ENCODE results near the gene SPOUT1.

- TF ChIP-seq CTCF (IDR thresholded peaks at IDR 0.05) (no peak), POLR2A (IDR thresholded peaks at IDR 0.05) (no peak)
Measured at GRCh38 chr9:128822407-128823042, 7.1 kb downstream of the SPOUT1 start.
